ENCODE measurements around the gene CAMK1.

DNA sequence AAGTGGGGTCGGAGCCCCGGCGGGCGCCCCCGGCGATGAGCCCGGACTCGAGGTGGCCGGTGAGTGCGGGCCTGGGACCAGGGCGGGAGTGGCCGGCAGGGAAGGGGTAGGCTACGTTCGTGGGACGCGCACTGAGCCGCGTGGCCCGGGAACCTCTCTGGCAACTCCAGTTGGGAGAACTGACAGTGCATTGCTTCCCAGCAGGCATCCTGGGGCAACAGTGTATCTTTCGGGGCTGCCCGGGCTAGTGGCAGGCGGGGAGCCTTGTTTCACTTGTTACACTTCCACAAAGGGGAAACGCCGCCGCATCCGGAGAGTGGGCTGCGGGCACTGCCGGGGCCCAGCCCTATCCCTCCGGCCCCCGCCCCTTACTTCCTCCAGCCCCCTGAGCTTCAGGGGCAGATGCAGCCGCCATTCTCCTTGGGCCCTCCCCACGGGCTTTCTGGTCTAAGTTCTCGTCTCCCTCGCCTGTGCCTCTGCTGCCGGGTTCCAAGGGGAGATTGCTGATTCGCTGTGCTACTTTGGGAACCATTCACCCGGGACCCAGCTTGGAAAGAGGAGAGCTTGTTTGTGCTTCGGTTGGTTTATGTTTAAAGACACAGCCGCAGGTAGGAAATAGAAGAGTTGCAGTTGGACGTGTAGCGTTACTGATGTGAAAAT, 37.5 kb downstream of the CAMK1 start:
- TF ChIP-seq CTCF (IDR thresholded peaks at IDR 0.05; ENCODE audit: low read depth, low read length, poor library complexity, severe bottlenecking) (no peak), EZH2phosphoT487 (IDR thresholded peaks at IDR 0.05; ENCODE audit: borderline replicate concordance, low read length) (no peak)
